ENCODE data around the gene ANKLE2.
A peak's percentile ranks its signal among the peaks of the same experiment; 100 is the strongest.
"Not testable (repeated sequence)": the region's sequence is repeated elsewhere in the genome, so short reads cannot be mapped to it uniquely, and the experiment has no call there.

Gene ANKLE2

GRCh38 chr12:132753670-132754069 lies 8.0 kb downstream of the ANKLE2 start:
- not testable (repeated sequence) for H3K23ac ChIP-seq (ENCODE audit: low read length in 2 of 2); H4K8ac ChIP-seq (ENCODE audit: low read length); H4K91ac ChIP-seq (ENCODE audit: low read length); H2AFZ ChIP-seq (ENCODE audit: low read depth, low read length); H2BK120ac ChIP-seq (ENCODE audit: low read depth, low read length); H3K4ac ChIP-seq (ENCODE audit: low read depth in 1 of 2, low read length in 2 of 2); H3K4me3 ChIP-seq (ENCODE audit: insufficient read depth in 1 of 2, low read depth in 1 of 2, low read length in 2 of 2); H3K4me1 ChIP-seq (ENCODE audit: control insufficient read depth, insufficient read depth, low read depth, low read length); H3K9ac ChIP-seq (ENCODE audit: low read length); H3K9me3 ChIP-seq (ENCODE audit: control insufficient read depth, low read length); H2BK15ac ChIP-seq (ENCODE audit: low read depth, poor library complexity, severe bottlenecking); H3K18ac ChIP-seq (ENCODE audit: low read depth in 1 of 2, low read length in 2 of 2); H3K4me2 ChIP-seq (ENCODE audit: low read length, poor library complexity, severe bottlenecking); H2AK5ac ChIP-seq (ENCODE audit: low read length, severe bottlenecking); H3K14ac ChIP-seq (ENCODE audit: low read length in 2 of 2); H3K27ac ChIP-seq (ENCODE audit: low read length, poor library complexity, severe bottlenecking); H2BK5ac ChIP-seq (ENCODE audit: low read depth, low read length, poor library complexity, severe bottlenecking); DNase-seq; H2BK12ac ChIP-seq (ENCODE audit: low read length in 2 of 2); H3K27me3 ChIP-seq (ENCODE audit: control insufficient read depth in 1 of 2, insufficient read depth in 1 of 2, low read length in 2 of 2)
- WGBS = over 99% methylated on average over 7 of the region's 7 CpGs
- Histone ChIP-seq H3K36me3 (ENCODE audit: control insufficient read depth in 1 of 2, insufficient read depth in 2 of 2, low read depth in 1 of 2, low read length in 2 of 2) (peaks cover 71 to 78% of the 10 kb centered on the region in 2 experiments), H3K79me1 (replicated peaks; ENCODE audit: low read length, poor library complexity, severe bottlenecking) (peaks cover 11% of the 10 kb centered on the region)

- peaks cover 26% of the 10 kb centered on the region for H3K79me1 ChIP-seq (replicated peaks; ENCODE audit: low read length, poor library complexity, severe bottlenecking)
- 93% methylated on average over 10 of the region's 10 CpGs for WGBS
Observed at GRCh38 chr12:132748319-132748718, 13.3 kb downstream of the ANKLE2 start.

GRCh38 chr12:132747896-132748295 lies 13.7 kb downstream of the ANKLE2 start:
- Histone ChIP-seq H3K4ac (ENCODE audit: low read depth in 1 of 2, low read length in 2 of 2) (no peak overlapping the region), H3K18ac (ENCODE audit: low read depth in 1 of 2, low read length in 2 of 2) (no peak overlapping the region), H2AFZ (ENCODE audit: low read depth, low read length) (no peak overlapping the region), H3K14ac (ENCODE audit: low read length in 2 of 2) (no peak overlapping the region), H2BK12ac (ENCODE audit: low read length in 2 of 2) (peak overlapping the region in 1 of 2 experiments; percentile 21), H4K8ac (ENCODE audit: low read length) (no peak overlapping the region), H3K23ac (ENCODE audit: low read length in 2 of 2) (no peak overlapping the region), H3K4me3 (ENCODE audit: insufficient read depth in 1 of 2, low read depth in 1 of 2, low read length in 2 of 2) (no peak overlapping the region), H3K4me1 (ENCODE audit: control insufficient read depth, insufficient read depth, low read depth, low read length) (peaks cover 2% of the 10 kb centered on the region), H2BK5ac (ENCODE audit: low read depth, low read length, poor library complexity, severe bottlenecking) (no peak overlapping the region), H2BK120ac (ENCODE audit: low read depth, low read length) (no peak overlapping the region), H3K27me3 (ENCODE audit: control insufficient read depth in 1 of 2, insufficient read depth in 1 of 2, low read length in 2 of 2) (no peaks in the 10 kb centered on the region), H3K36me3 (ENCODE audit: control insufficient read depth in 1 of 2, insufficient read depth in 2 of 2, low read depth in 1 of 2, low read length in 2 of 2) (peaks cover 85 to 92% of the 10 kb centered on the region in 2 experiments), H3K27ac (ENCODE audit: low read length, poor library complexity, severe bottlenecking) (no peak overlapping the region), H3K9me3 (ENCODE audit: control insufficient read depth, low read length) (no peaks in the 10 kb centered on the region), H4K91ac (ENCODE audit: low read length) (no peak overlapping the region), H2BK15ac (ENCODE audit: low read depth, poor library complexity, severe bottlenecking) (no peak overlapping the region), H3K79me1 (replicated peaks; ENCODE audit: low read length, poor library complexity, severe bottlenecking) (peaks cover 24% of the 10 kb centered on the region), H2AK5ac (ENCODE audit: low read length, severe bottlenecking) (no peak overlapping the region), H3K9ac (ENCODE audit: low read length) (no peak overlapping the region), H3K4me2 (ENCODE audit: low read length, poor library complexity, severe bottlenecking) (no peak overlapping the region)
- WGBS = 98% methylated on average over 22 of the region's 22 CpGs
- DNase-seq = no peak

More at GRCh38 chr12:132748319-132748718, 13.3 kb downstream of the ANKLE2 start:
- H4K91ac ChIP-seq (ENCODE audit: low read length) = no peak overlapping the region
- H3K4me2 ChIP-seq (ENCODE audit: low read length, poor library complexity, severe bottlenecking) = no peak overlapping the region
- H3K27ac ChIP-seq (ENCODE audit: low read length, poor library complexity, severe bottlenecking) = no peak overlapping the region
- H3K27me3 ChIP-seq (ENCODE audit: control insufficient read depth in 1 of 2, insufficient read depth in 1 of 2, low read length in 2 of 2) = no peaks in the 10 kb centered on the region
- no peak overlapping the region for H2AK5ac ChIP-seq (ENCODE audit: low read length, severe bottlenecking)
- H2BK5ac ChIP-seq (ENCODE audit: low read depth, low read length, poor library complexity, severe bottlenecking) = no peak overlapping the region
- no peak overlapping the region for H2BK15ac ChIP-seq (ENCODE audit: low read depth, poor library complexity, severe bottlenecking)
- no peak overlapping the region for H3K18ac ChIP-seq (ENCODE audit: low read depth in 1 of 2, low read length in 2 of 2)
- no peaks in the 10 kb centered on the region for H3K9me3 ChIP-seq (ENCODE audit: control insufficient read depth, low read length)
- H3K14ac ChIP-seq (ENCODE audit: low read length in 2 of 2) = no peak overlapping the region
- no peak overlapping the region for H2AFZ ChIP-seq (ENCODE audit: low read depth, low read length)
- no peak overlapping the region for H2BK120ac ChIP-seq (ENCODE audit: low read depth, low read length)
- peaks cover 2% of the 10 kb centered on the region for H3K4me1 ChIP-seq (ENCODE audit: control insufficient read depth, insufficient read depth, low read depth, low read length)
- H3K9ac ChIP-seq (ENCODE audit: low read length) = no peak overlapping the region
- no peak overlapping the region for H4K8ac ChIP-seq (ENCODE audit: low read length)
- H3K23ac ChIP-seq (ENCODE audit: low read length in 2 of 2) = no peak overlapping the region
- peaks cover 89 to 93% of the 10 kb centered on the region in 2 experiments for H3K36me3 ChIP-seq (ENCODE audit: control insufficient read depth in 1 of 2, insufficient read depth in 2 of 2, low read depth in 1 of 2, low read length in 2 of 2)
- no peak overlapping the region for H3K4me3 ChIP-seq (ENCODE audit: insufficient read depth in 1 of 2, low read depth in 1 of 2, low read length in 2 of 2)
- H3K4ac ChIP-seq (ENCODE audit: low read depth in 1 of 2, low read length in 2 of 2) = no peak overlapping the region
- H2BK12ac ChIP-seq (ENCODE audit: low read length in 2 of 2) = no peak overlapping the region
- DNase-seq = no peak

GRCh38 chr12:132747395-132747794 lies 14.2 kb downstream of the ANKLE2 start:
- WGBS = 97% methylated on average over 11 of the region's 11 CpGs
- peaks cover 87 to 92% of the 10 kb centered on the region in 2 experiments for H3K36me3 ChIP-seq (ENCODE audit: control insufficient read depth in 1 of 2, insufficient read depth in 2 of 2, low read depth in 1 of 2, low read length in 2 of 2)
- H2BK12ac ChIP-seq (ENCODE audit: low read length in 2 of 2) = no peak overlapping the region
- no peak overlapping the region for H4K91ac ChIP-seq (ENCODE audit: low read length)
- no peak overlapping the region for H3K9ac ChIP-seq (ENCODE audit: low read length)
- no peak overlapping the region for H2BK5ac ChIP-seq (ENCODE audit: low read depth, low read length, poor library complexity, severe bottlenecking)
- no peaks in the 10 kb centered on the region for H3K27me3 ChIP-seq (ENCODE audit: control insufficient read depth in 1 of 2, insufficient read depth in 1 of 2, low read length in 2 of 2)
- H3K27ac ChIP-seq (ENCODE audit: low read length, poor library complexity, severe bottlenecking) = no peak overlapping the region
- H3K79me1 ChIP-seq (replicated peaks; ENCODE audit: low read length, poor library complexity, severe bottlenecking) = peaks cover 24% of the 10 kb centered on the region
- H4K8ac ChIP-seq (ENCODE audit: low read length) = no peak overlapping the region
- no peak overlapping the region for H3K4me2 ChIP-seq (ENCODE audit: low read length, poor library complexity, severe bottlenecking)
- H3K4me3 ChIP-seq (ENCODE audit: insufficient read depth in 1 of 2, low read depth in 1 of 2, low read length in 2 of 2) = no peak overlapping the region
- no peak overlapping the region for H2AK5ac ChIP-seq (ENCODE audit: low read length, severe bottlenecking)
- no peak overlapping the region for H3K18ac ChIP-seq (ENCODE audit: low read depth in 1 of 2, low read length in 2 of 2)
- H2AFZ ChIP-seq (ENCODE audit: low read depth, low read length) = no peak overlapping the region
- H3K4me1 ChIP-seq (ENCODE audit: control insufficient read depth, insufficient read depth, low read depth, low read length) = peaks cover 2% of the 10 kb centered on the region
- no peak overlapping the region for H3K14ac ChIP-seq (ENCODE audit: low read length in 2 of 2)
- H3K9me3 ChIP-seq (ENCODE audit: control insufficient read depth, low read length) = no peaks in the 10 kb centered on the region
- no peak overlapping the region for H3K23ac ChIP-seq (ENCODE audit: low read length in 2 of 2)
- H3K4ac ChIP-seq (ENCODE audit: low read depth in 1 of 2, low read length in 2 of 2) = no peak overlapping the region
- no peak for DNase-seq
- no peak overlapping the region for H2BK15ac ChIP-seq (ENCODE audit: low read depth, poor library complexity, severe bottlenecking)
- no peak overlapping the region for H2BK120ac ChIP-seq (ENCODE audit: low read depth, low read length)
